GM10847 (cell line): ENCODE data around the gene PI16.

ENCODE experiments used
- POLR2A ChIP-seq: IDR thresholded peaks from 2 replicates; pipeline ENCODE4 v1.6.1; 2011; ENCODE audit not compliant: insufficient read length; ENCODE audit errors: extremely low read depth

The PI16 gene

GRCh38 chr6:36963451-36964290, 9.1 kb downstream of the PI16 start:
- no peak for TF ChIP-seq POLR2A

DNA sequence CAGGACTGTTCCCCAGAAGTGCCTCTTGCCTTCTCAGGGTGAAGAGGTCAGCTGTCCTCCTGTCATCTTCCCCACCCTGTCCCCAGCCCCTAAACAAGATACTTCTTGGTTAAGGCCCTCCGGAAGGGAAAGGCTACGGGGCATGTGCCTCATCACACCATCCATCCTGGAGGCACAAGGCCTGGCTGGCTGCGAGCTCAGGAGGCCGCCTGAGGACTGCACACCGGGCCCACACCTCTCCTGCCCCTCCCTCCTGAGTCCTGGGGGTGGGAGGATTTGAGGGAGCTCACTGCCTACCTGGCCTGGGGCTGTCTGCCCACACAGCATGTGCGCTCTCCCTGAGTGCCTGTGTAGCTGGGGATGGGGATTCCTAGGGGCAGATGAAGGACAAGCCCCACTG, 9.8 kb downstream of the PI16 start:
- no peak for TF ChIP-seq POLR2A

- TF ChIP-seq POLR2A, result no peak
Measured at GRCh38 chr6:36964908-36965307, 10.4 kb downstream of the PI16 start.

- no peak for TF ChIP-seq POLR2A
Measured at GRCh38 chr6:36967301-36967700, 12.8 kb downstream of the PI16 start.

DNA sequence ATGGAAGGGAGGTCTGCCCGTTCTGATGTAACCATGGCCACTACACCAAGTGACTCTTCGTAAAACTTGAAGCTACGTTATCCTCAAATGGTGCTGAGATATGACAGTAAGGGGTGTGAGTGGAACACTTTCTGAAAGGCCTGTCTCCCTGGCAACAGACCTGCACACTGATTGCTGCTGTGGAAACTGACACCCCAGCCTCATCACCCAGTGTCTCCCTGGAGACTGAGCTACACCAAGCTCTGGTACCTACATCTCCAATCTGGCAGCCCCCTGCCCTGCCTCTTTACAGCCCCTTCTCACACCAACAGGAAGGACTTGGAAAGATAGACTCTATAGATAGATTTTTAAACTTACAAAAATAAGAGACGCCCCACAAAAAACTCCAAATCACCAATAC, 13.2 kb downstream of the PI16 start:
- no peak for TF ChIP-seq POLR2A

DNA sequence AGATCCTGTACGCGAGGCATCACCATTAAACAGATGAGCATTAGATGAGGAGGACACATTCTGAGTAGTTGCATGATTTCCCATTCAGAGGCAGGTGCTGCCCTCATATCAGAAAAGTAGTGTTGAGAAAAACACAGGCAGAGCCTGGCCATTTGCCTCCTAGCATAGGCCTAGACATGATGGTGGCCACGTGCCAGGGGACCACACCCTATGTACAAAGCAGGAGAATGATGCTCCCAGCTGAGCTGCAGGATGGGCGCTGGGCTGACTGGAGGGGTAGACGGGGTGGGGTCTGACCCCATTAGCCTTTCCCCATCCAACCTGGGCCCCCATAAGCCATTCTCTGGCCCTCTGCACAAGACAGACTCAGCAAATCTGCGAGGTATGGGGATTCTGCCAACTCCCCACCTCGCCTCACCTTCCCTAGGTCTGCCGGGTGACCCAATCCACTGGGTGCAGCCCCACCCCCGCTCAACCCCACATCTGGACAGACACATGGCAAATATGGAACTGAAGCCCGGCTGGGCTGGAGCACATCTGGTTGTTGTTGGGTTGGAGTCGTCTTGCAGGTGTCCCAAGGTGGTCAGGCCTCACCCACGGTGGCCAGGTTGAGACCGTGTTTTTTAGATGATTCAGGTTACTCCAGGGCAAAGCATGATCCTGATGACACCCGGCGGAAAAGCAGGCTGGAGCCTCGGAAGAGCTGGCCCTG, 13.9 kb downstream of the PI16 start:
- no peak for TF ChIP-seq POLR2A

GRCh38 chr6:36969240-36969691, 14.7 kb downstream of the PI16 start:
- TF ChIP-seq POLR2A, result no peak

DNA sequence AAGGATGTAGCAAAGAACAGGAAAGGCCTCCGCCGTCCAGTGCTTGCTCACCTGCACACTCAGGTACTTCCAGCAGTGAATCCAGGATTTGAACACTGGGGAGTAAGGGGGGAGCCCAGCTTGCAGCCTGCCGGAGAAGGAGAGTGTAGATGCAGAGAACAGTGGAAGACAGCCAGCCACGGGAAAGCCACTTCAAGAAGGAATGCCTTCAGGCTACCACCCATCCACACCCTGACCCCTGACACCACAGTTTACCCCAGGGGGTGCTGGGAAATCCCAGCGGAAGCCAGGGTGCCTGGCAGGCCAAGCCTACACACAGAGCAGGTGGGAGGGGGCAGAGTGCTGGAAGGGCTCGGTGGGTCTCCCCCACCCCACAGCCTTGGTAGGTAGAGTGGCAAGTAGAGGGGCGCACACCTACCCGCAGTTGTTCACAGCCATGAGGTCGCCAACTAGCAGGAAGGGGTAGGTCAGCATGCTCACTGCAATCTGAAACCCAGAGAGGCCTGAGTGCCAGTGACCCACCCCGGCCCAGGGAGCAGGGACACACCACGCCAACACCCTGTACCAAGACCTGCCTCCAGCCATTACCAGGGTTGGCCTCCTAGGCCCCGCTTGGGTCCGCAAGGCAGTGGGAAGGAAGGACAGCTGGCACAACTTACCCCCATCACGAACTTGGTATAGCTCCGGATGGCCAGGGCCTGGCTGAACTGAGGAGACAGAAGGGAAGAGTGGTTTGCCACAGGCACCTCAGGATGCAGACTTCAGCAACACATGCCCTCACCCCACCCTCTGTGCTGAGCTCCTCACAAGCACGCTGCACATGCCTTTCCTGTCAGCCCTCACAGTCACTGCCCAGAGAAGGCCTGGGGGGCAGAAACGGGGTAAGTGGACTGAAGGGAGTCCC, 15.7 kb downstream of the PI16 start:
- TF ChIP-seq POLR2A, result no peak

- TF ChIP-seq POLR2A, result no peak
Measured at GRCh38 chr6:36970892-36971842, 16.6 kb downstream of the PI16 start.

DNA sequence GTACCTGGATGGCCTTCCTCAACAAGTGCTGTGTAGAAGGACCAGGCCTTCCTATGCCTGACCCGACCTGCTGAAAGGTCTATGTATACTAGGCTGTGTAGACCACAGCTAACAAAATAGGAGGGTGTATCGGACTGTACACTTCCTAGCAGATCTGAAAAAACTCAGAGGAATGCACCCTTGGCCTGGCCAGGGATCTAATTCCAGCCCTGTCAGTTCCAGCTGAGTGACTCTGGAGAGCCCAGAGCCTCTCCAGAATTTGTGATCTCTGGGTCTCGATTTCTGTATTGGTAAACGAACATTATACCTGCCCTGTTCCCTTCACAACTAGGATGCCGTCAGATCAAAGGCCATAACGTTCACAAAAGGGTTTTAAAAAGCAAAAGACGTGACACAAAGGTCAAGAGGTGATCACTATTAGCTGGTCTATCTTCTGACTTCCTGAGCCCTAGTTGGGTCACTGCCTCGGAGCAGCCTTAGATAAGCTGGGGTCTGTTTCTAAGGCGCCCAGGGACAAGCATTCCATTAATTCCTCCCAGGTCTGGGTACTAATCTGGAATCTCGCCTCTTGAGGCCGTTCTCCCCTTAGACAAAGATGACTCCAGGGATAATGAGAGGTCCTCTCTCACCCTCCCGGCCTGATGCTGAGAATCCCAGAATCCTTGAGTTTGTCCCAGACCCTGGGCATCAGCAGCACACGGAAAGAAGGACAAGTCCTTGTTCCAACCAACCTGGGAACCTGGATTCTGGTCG, 17.6 kb downstream of the PI16 start:
- no peak for TF ChIP-seq POLR2A

DNA sequence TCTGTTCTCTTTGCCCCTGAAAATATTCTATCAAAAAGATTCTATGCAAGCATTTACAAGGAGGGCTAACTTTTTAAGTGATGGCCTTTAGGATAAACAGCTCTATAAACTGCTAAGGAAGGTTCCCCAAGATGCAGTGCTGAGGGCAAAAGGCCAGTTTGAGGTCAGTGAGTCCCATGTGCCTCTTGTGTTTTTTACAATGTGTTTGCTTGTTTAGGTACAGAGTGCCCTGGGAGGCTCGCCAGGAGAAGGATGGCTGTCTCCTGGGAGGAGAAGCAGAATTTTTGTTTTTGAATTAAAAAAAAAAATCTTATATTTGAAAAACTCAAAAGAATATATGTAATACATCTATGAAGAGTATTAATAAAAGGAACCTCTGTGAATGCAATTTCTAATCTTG, 18.7 kb downstream of the PI16 start:
- no peak for TF ChIP-seq POLR2A

DNA sequence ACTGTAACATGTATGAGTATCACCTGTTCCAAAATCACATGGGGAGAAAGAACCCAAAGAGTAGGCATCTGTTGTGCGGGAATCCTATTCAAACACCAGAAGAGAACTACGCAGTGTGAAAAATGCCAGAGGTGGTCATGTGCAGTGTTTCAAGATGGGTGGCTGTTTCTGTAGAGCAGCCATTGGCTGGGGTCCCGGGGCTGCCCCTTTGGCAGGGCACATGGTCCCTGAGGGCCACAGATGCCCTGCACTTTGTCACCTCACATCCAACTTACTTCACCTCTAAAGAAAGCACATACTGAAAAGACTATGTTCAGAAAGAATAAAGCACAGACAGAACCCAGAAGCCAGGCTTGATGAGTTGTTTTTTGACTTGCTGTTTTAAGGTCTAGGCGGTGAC, 19.1 kb downstream of the PI16 start:
- no peak for TF ChIP-seq POLR2A

- TF ChIP-seq POLR2A, result no peak
Measured at GRCh38 chr6:36975231-36976006, 20.9 kb downstream of the PI16 start.
